Activated B cell treated with CpG ODN at 0.5 μM for 24 hours (primary cell): ENCODE data around the gene VPS37C. TPM values are rescaled to one million over a fixed set of nuclear protein-coding genes. Genes with fewer than 3 reads are reported as not detected.
"Not testable (repeated sequence)": the region's sequence is repeated elsewhere in the genome, so short reads cannot be mapped to it uniquely, and the experiment has no call there.

Experiments used
- ATAC-seq: fragments of 200-7000 bp; cut with Tn5 transposase; one replicate; pipeline ENCODE4 v1.10.0; 2021; ENCODE audit warnings: low read depth, mild to moderate bottlenecking, moderate library complexity
- CTCF ChIA-PET: fragments of 350-600 bp; sonication (Branson Sonifier 250); formaldehyde crosslinking; loops from one replicate; lab custom pipeline; 2021; ENCODE audit warnings: antibody characterized with exemption; lab: Charles Lee
- POLR2A ChIA-PET: fragments of 350-600 bp; sonication (Branson Sonifier 250); formaldehyde crosslinking; loops from one replicate; lab custom pipeline; 2021; ENCODE audit warnings: antibody characterized with exemption; lab: Charles Lee
- DNase-seq: peaks from one replicate; pipeline ENCODE4 v3.0.0; 2022
- H3K27ac Mint-ChIP-seq: one replicate; pipeline ENCODE4 v1.8.0; 2020; ENCODE audit warnings: mixed read lengths
- H3K27me3 Mint-ChIP-seq: one replicate; pipeline ENCODE4 v1.8.0; 2021; ENCODE audit warnings: mixed read lengths
- H3K36me3 Mint-ChIP-seq: one replicate; pipeline ENCODE4 v1.8.0; 2021; ENCODE audit warnings: low read depth, mixed read lengths
- H3K4me1 Mint-ChIP-seq: one replicate; pipeline ENCODE4 v1.8.0; 2021; ENCODE audit warnings: mixed read lengths
- H3K4me3 Mint-ChIP-seq: one replicate; pipeline ENCODE4 v1.8.0; 2020; ENCODE audit warnings: mild to moderate bottlenecking, mixed read lengths
- H3K9me3 Mint-ChIP-seq: one replicate; pipeline ENCODE4 v1.8.0; 2020; ENCODE audit warnings: mixed read lengths
- CTCF ChIP-seq: fragments of 200-600 bp; IDR thresholded peaks from one replicate; pipeline ENCODE4 v1.8.0; 2022; ENCODE audit warnings: antibody characterized with exemption, mild to moderate bottlenecking
- intact Hi-C: fragments of 100-400 bp; cut with micrococcal nuclease; formaldehyde crosslinking; loops from one replicate; pipeline ENCODE4 v1.15.1; 2024
- total RNA-seq: library from RNA; stranded (reverse); gene quantifications from 2 replicates; pipeline ENCODE4 v1.2.3, GENCODE V29; 2022

VPS37C gene
- total RNA-seq, result 14.4 and 18.1 TPM in 2 replicates

- Mint-ChIP-seq H3K36me3 (peaks cover 9% of the 10 kb centered on the region), H3K4me3 (peak within 1 kb of the TSS; percentile 93), H3K9me3 (peaks cover 7% of the 10 kb centered on the region), H3K4me1 (peaks cover 65% of the 10 kb centered on the region), H3K27ac (peak within 1 kb of the TSS; percentile 97), H3K27me3 (no peaks in the 10 kb centered on the region)
- ChIA-PET POLR2A (interaction anchor here (0.6 to 1.8 kb wide), 13 partner anchors 7 to 1679 kb away, joined by 3 to 5 read pairs (median 3); partner anchors contain the start of genes CYB561A3, TMEM109 and TMEM138), CTCF (interaction anchor here (1.0 kb wide), 1 partner anchor 246 kb away, joined by 3 read pairs; no protein-coding TSS in a partner anchor)
- no peak for TF ChIP-seq CTCF
- DNase-seq (peak; percentile 98), ATAC-seq (peak; percentile 77)
- intact Hi-C loops, result loop anchor here (1.0 to 5.0 kb wide), 11 partner anchors 26 to 1544 kb away; partner anchors contain the start of genes CCDC86, CPSF7, OSBP and PRPF19
These were observed at the start of gene VPS37C for GRCh38 chr11:61161190-61162091. VPS37C (minus strand) TSS chr11:61161426; CDS start chr11:61138829, 22,597 bp downstream.

DNA sequence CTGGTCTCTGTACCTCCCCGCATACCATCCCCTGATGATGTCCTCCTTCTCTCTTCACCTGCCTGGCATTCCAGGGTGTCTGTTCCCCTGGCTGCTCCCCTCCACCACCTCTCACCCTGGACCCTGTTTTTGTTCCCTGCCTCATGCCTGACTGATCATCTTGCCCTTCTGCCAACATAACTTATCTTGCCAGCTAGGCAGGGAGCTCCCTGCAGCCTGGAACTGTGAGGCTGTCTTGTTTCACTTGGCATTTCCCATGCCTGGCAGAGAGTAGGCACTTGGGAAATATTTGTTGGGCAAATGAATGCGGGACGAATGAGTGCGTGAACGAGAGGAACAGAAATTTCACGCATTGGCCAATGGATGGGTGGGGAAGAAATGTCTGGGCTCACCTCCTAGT lies 49.4 kb upstream of the VPS37C start:
- POLR2A ChIA-PET, H3K27ac Mint-ChIP-seq, ATAC-seq, H3K36me3 Mint-ChIP-seq, H3K9me3 Mint-ChIP-seq, H3K27me3 Mint-ChIP-seq, DNase-seq, H3K4me3 Mint-ChIP-seq, CTCF ChIA-PET, H3K4me1 Mint-ChIP-seq, intact Hi-C loops: not testable (repeated sequence)

DNA sequence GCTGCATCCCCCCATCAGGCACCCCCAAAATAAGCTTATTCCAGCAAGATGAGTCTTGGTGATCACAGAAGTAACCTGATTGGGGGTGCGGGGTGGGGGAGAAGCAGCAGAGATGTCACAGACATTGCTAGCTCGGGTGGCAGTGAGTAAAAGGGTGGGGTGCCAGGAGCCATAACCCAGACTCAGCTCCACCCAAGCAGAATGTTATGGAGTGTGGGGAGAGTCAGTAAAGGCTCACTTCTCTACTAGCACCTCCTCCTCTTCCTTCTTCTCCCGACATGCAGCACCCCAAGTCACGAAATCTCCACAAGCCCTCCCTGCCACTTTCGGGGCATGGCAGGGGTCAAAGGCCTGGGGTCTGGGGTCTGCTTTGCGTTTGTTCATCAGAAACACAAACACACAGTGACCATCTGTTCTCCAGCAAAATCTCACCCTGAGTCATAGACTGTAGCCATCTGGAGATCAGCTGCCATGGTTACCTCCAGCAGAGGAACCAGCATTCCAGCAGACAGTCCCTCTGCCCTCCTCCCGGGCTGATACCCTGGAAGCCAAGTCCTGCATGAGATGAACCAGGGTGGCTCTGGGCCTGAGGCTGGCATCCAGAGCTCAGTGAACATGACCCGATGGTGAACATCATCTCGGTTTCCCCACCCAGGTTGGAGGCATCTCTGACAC lies 46.5 kb upstream of the VPS37C start:
- H3K4me1 Mint-ChIP-seq, H3K27ac Mint-ChIP-seq, ATAC-seq, CTCF ChIA-PET, H3K27me3 Mint-ChIP-seq, DNase-seq, POLR2A ChIA-PET, H3K9me3 Mint-ChIP-seq, intact Hi-C loops, H3K4me3 Mint-ChIP-seq, H3K36me3 Mint-ChIP-seq: not testable (repeated sequence)

DNA sequence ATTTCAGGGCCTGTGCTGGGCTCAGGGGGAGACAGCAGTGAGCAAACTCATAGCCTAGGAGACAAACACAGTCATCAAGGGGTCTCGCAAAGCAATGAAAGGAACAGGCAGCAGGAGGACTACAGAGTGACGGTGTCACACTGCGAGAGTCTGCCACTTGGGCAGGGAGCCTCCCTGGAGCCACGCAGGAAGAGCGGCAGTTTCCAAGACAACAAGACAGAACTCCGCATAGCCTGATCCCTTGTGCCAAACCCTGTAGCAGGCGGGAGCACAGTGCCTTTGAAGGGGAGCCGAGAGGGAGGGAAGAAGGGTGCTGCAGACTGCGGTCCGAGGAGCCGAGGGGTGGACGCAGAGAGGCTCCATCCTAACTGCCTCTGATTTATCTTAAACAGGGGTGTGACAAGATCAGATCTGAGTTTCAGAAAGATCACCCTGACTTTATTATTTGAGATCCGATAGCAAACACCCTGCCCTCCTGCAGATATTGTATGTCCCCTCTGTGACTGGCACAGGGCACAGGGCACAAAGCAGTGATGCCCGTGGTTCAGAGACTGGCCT lies 43.4 kb upstream of the VPS37C start:
- POLR2A ChIA-PET, H3K36me3 Mint-ChIP-seq, ATAC-seq, CTCF ChIA-PET, DNase-seq, H3K4me3 Mint-ChIP-seq, H3K9me3 Mint-ChIP-seq, H3K27ac Mint-ChIP-seq, intact Hi-C loops, H3K4me1 Mint-ChIP-seq: not testable (repeated sequence)
- H3K27me3 Mint-ChIP-seq, result peaks cover 13% of the 10 kb centered on the region

DNA sequence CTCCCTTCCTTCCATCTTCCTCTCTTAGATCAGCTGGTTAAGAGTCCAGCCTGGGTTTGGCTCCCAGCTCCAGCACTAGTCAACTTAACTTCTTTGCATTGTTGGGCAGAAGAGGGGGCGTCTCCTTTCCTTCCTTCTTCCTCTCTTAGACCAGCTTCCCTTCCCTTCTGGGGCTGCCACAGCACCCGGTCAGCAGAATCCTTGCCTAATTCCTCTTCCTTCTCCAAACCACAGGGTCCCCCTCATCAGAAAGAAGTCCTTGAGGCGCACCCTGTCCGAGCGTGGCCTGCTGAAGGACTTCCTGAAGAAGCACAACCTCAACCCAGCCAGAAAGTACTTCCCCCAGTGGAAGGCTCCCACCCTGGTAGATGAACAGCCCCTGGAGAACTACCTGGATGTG lies 42.6 kb upstream of the VPS37C start:
- intact Hi-C loops, DNase-seq, H3K9me3 Mint-ChIP-seq, H3K4me1 Mint-ChIP-seq, H3K4me3 Mint-ChIP-seq, ATAC-seq, H3K36me3 Mint-ChIP-seq, CTCF ChIA-PET, H3K27ac Mint-ChIP-seq: not testable (repeated sequence)
- POLR2A ChIA-PET, result interaction anchor here (0.5 kb wide), 1 partner anchor 1620 kb away, joined by 9 read pairs; no protein-coding TSS in a partner anchor
- H3K27me3 Mint-ChIP-seq, result peaks cover 13% of the 10 kb centered on the region

DNA sequence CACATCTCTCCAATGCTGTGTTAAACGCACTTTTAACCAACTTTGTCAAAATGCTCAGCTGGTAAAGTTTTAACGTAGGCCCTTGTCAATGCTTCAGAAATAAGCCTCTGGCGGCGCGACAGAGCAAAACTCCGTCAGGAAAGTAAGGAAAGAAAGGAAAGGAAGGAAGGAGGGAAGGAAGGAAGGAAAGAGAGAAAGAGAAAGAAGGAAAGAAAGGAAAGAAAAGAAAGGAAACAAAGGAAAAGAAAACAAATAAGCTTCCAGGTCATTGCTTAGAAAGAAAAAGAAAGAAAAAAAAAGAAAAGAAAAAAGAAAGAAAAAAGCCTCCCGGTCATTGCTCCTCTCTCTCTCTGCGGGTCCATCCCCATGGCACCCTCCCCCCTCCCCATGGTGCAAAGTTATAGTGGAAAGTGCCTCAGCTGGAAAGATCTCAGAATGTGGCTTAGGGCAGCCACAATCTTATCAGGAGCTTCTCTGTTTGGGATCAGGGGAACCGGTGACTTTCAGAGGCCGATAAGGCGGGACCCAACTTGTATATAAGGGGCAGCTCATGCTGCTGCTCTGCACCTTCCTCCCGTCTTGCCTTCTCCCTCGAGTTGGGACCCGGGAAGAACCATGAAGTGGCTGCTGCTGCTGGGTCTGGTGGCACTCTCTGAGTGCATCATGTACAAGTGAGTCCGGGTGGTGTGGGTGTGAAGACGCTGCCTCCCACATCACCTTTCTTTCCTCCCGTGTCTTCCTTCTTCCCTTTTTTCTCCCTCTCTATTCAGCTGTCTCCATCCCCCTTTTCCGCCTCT lies 41.9 kb upstream of the VPS37C start, which contains the start of gene PGA3:
Gene PGA3 (plus strand): TSS at position 566 of the 797 bp plus-strand sequence. CDS start 50 bp downstream, at position 616.
- not testable (repeated sequence) for H3K36me3 Mint-ChIP-seq, H3K27ac Mint-ChIP-seq

More for the DNA sequence above, 41.9 kb upstream of the VPS37C start, which contains the start of gene PGA3:
- H3K9me3 Mint-ChIP-seq, CTCF ChIA-PET, H3K4me3 Mint-ChIP-seq, intact Hi-C loops, DNase-seq, H3K4me1 Mint-ChIP-seq, ATAC-seq: not testable (repeated sequence)
- POLR2A ChIA-PET, result interaction anchor here (0.5 kb wide), 1 partner anchor 1619 kb away, joined by 9 read pairs; no protein-coding TSS in a partner anchor
- H3K27me3 Mint-ChIP-seq, result peaks cover 13% of the 10 kb centered on the region
